Measurements from ENCODE around the gene SLC44A5.
"Not testable (repeated sequence)": the region's sequence is repeated elsewhere in the genome, so short reads cannot be mapped to it uniquely, and the experiment has no call there.

Gene SLC44A5

GRCh38 chr1:75396745-75397144 is 214.2 kb downstream of the SLC44A5 start:
- Mint-ChIP-seq H3K36me3 (ENCODE audit: low read depth) (no peaks in the 10 kb centered on the region), H3K4me3 (no peak overlapping the region), H3K9me3 (no peaks in the 10 kb centered on the region), H3K4me1 (no peaks in the 10 kb centered on the region), H3K27me3 (ENCODE audit: low read depth, poor library complexity) (peaks cover 2% of the 10 kb centered on the region), H3K27ac (no peak overlapping the region)
- DNase-seq, result no peak
- TF ChIP-seq CTCF (IDR thresholded peaks at IDR 0.05), result no peak

- no peaks in the 10 kb centered on the region for H3K4me1 Mint-ChIP-seq
- no peak overlapping the region for H3K27ac Mint-ChIP-seq
- H3K9me3 Mint-ChIP-seq, result peaks cover 4% of the 10 kb centered on the region
- H3K4me3 Mint-ChIP-seq, result no peak overlapping the region
- H3K27me3 Mint-ChIP-seq (ENCODE audit: low read depth, poor library complexity), result peaks cover under 1% of the 10 kb centered on the region
- no peak for DNase-seq
- no peak for TF ChIP-seq CTCF (IDR thresholded peaks at IDR 0.05)
- H3K36me3 Mint-ChIP-seq (ENCODE audit: low read depth), result no peaks in the 10 kb centered on the region
Observed at GRCh38 chr1:75396260-75396659, 214.7 kb downstream of the SLC44A5 start.

- no peak for TF ChIP-seq CTCF (IDR thresholded peaks at IDR 0.05)
- Mint-ChIP-seq H3K27me3 (ENCODE audit: low read depth, poor library complexity) (no peaks in the 10 kb centered on the region), H3K9me3 (peaks cover 21% of the 10 kb centered on the region), H3K4me1 (no peaks in the 10 kb centered on the region), H3K36me3 (ENCODE audit: low read depth) (no peaks in the 10 kb centered on the region), H3K27ac (no peak overlapping the region), H3K4me3 (no peak overlapping the region)
- no peak for DNase-seq
Observed at GRCh38 chr1:75394386-75395139, 216.4 kb downstream of the SLC44A5 start.

- Mint-ChIP-seq H3K36me3 (ENCODE audit: low read depth) (no peaks in the 10 kb centered on the region), H3K27me3 (ENCODE audit: low read depth, poor library complexity) (no peaks in the 10 kb centered on the region), H3K4me3 (no peak overlapping the region), H3K4me1 (no peaks in the 10 kb centered on the region), H3K9me3 (peaks cover 34% of the 10 kb centered on the region), H3K27ac (no peak overlapping the region)
- TF ChIP-seq CTCF (IDR thresholded peaks at IDR 0.05), result no peak
- no peak for DNase-seq
Observed at GRCh38 chr1:75392278-75392677, 218.6 kb downstream of the SLC44A5 start.

- H3K36me3 Mint-ChIP-seq (ENCODE audit: low read depth), result peaks cover 12% of the 10 kb centered on the region
- H3K4me1 Mint-ChIP-seq; H3K27me3 Mint-ChIP-seq (ENCODE audit: low read depth, poor library complexity); DNase-seq: not testable (repeated sequence)
- peak overlapping the region; percentile 54 for H3K27ac Mint-ChIP-seq
- H3K4me3 Mint-ChIP-seq, result peak overlapping the region; percentile 23
- peaks cover 18% of the 10 kb centered on the region for H3K9me3 Mint-ChIP-seq
Observed at GRCh38 chr1:75375476-75376447, 235.2 kb downstream of the SLC44A5 start.

- Mint-ChIP-seq H3K27me3 (ENCODE audit: low read depth, poor library complexity) (no peaks in the 10 kb centered on the region), H3K9me3 (peaks cover 18% of the 10 kb centered on the region), H3K36me3 (ENCODE audit: low read depth) (peaks cover 12% of the 10 kb centered on the region), H3K4me3 (no peak overlapping the region), H3K4me1 (peaks cover 6% of the 10 kb centered on the region), H3K27ac (no peak overlapping the region)
- DNase-seq, result no peak
- TF ChIP-seq CTCF (IDR thresholded peaks at IDR 0.05), result no peak
Observed at GRCh38 chr1:75373542-75374159, 237.3 kb downstream of the SLC44A5 start.
